Body of pancreas (tissue), 4 donors: ENCODE data around the gene DNAH7.

Experiments
- POLR2A ChIP-seq, 3 donors: fragments of 450-650 bp; IDR thresholded peaks; one replicate each; pipeline ENCODE4 v1.6.1; 2016; ENCODE audit warnings: antibody characterized with exemption in 3 of 3, mild to moderate bottlenecking in 2 of 3
- TF ChIP-seq, protein P1 (sequence below), 7 experiments: fragments of 450-650 bp in 4 of 7; fragments of 200-600 bp in 3 of 7; sonication (generic) in 3 of 7; IDR thresholded peaks; one replicate each; pipeline ENCODE4 v1.5.1; 2016 to 2019; ENCODE audit warnings: antibody characterized with exemption in 7 of 7

DNA sequence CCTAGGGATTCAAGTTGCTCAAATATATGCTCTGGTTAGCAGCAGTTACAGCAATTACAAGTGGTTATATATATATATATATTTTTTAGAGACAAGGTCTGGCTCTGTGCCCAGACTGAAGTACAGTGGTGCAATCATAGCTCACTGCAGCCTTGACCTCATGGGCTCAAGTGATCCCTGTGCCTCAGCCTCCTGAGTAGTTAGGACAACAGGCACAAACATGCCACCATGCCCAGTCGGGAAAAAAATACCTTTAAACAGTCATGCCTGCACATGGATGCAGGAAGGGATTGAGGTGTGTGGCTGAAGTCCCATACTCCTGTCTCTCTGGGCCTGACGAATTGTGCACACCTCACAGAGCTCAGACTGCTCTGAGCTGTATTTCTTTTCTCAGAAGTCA lies 19.6 kb upstream of the DNAH7 start:
- TF ChIP-seq POLR2A (IDR thresholded peaks at IDR 0.05): no peak
- TF ChIP-seq, protein P1, sequence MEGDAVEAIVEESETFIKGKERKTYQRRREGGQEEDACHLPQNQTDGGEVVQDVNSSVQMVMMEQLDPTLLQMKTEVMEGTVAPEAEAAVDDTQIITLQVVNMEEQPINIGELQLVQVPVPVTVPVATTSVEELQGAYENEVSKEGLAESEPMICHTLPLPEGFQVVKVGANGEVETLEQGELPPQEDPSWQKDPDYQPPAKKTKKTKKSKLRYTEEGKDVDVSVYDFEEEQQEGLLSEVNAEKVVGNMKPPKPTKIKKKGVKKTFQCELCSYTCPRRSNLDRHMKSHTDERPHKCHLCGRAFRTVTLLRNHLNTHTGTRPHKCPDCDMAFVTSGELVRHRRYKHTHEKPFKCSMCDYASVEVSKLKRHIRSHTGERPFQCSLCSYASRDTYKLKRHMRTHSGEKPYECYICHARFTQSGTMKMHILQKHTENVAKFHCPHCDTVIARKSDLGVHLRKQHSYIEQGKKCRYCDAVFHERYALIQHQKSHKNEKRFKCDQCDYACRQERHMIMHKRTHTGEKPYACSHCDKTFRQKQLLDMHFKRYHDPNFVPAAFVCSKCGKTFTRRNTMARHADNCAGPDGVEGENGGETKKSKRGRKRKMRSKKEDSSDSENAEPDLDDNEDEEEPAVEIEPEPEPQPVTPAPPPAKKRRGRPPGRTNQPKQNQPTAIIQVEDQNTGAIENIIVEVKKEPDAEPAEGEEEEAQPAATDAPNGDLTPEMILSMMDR (IDR thresholded peaks at IDR 0.05): no peak
